ENCODE data around the gene HNF1B.

Gene HNF1B

GRCh38 chr17:37754363-37754762 is 9.5 kb upstream of the HNF1B start:
- no peaks in the 10 kb centered on the region for H3K9me2 ChIP-seq (replicated peaks; ENCODE audit: control insufficient read depth, low read length)
- H3K4me1 ChIP-seq (ENCODE audit: control insufficient read depth, low read length), result no peaks in the 10 kb centered on the region
- no peak overlapping the region for H3K27ac ChIP-seq (ENCODE audit: low read depth, low read length)
- H4K20me1 ChIP-seq (ENCODE audit: control insufficient read depth, insufficient read depth, low read depth, low read length), result 0 out of 2 replicates have a peak, but pooled peaks cover 3% of the 10 kb centered on the region
- no peak overlapping the region for H3K4me2 ChIP-seq (ENCODE audit: low read length)
- H3K36me3 ChIP-seq (ENCODE audit: control insufficient read depth, low read length), result no peaks in the 10 kb centered on the region
- no peak overlapping the region for H3K4me3 ChIP-seq (ENCODE audit: low read length)
- no peaks in the 10 kb centered on the region for H3F3A ChIP-seq (ENCODE audit: control insufficient read depth, insufficient read depth)
- no peak for TF ChIP-seq EZH2phosphoT487 (IDR thresholded peaks at IDR 0.05; ENCODE audit: borderline replicate concordance, low read length)
- TF ChIP-seq, protein P1, sequence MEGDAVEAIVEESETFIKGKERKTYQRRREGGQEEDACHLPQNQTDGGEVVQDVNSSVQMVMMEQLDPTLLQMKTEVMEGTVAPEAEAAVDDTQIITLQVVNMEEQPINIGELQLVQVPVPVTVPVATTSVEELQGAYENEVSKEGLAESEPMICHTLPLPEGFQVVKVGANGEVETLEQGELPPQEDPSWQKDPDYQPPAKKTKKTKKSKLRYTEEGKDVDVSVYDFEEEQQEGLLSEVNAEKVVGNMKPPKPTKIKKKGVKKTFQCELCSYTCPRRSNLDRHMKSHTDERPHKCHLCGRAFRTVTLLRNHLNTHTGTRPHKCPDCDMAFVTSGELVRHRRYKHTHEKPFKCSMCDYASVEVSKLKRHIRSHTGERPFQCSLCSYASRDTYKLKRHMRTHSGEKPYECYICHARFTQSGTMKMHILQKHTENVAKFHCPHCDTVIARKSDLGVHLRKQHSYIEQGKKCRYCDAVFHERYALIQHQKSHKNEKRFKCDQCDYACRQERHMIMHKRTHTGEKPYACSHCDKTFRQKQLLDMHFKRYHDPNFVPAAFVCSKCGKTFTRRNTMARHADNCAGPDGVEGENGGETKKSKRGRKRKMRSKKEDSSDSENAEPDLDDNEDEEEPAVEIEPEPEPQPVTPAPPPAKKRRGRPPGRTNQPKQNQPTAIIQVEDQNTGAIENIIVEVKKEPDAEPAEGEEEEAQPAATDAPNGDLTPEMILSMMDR (IDR thresholded peaks at IDR 0.05; ENCODE audit: low read depth, low read length, poor library complexity, severe bottlenecking), result no peak
- H3K27me3 ChIP-seq (ENCODE audit: control insufficient read depth, low read length), result peaks cover 42% of the 10 kb centered on the region
- H3K79me2 ChIP-seq (ENCODE audit: control insufficient read depth, low read length), result no peaks in the 10 kb centered on the region
- no peaks in the 10 kb centered on the region for H3K9me3 ChIP-seq (ENCODE audit: control insufficient read depth, insufficient read depth, low read length)

- no peaks in the 10 kb centered on the region for H3K9me3 ChIP-seq (ENCODE audit: control insufficient read depth, insufficient read depth, low read length)
- peaks cover 49% of the 10 kb centered on the region for H3K27me3 ChIP-seq (ENCODE audit: control insufficient read depth, low read length)
- no peak for TF ChIP-seq EZH2phosphoT487 (IDR thresholded peaks at IDR 0.05; ENCODE audit: borderline replicate concordance, low read length)
- TF ChIP-seq, protein P1 (IDR thresholded peaks at IDR 0.05; ENCODE audit: low read depth, low read length, poor library complexity, severe bottlenecking), result no peak
- no peaks in the 10 kb centered on the region for H3K9me2 ChIP-seq (replicated peaks; ENCODE audit: control insufficient read depth, low read length)
- no peaks in the 10 kb centered on the region for H3K36me3 ChIP-seq (ENCODE audit: control insufficient read depth, low read length)
- H3K4me1 ChIP-seq (ENCODE audit: control insufficient read depth, low read length), result no peaks in the 10 kb centered on the region
- H3K27ac ChIP-seq (ENCODE audit: low read depth, low read length), result no peak overlapping the region
- H3K79me2 ChIP-seq (ENCODE audit: control insufficient read depth, low read length), result no peaks in the 10 kb centered on the region
- H4K20me1 ChIP-seq (ENCODE audit: control insufficient read depth, insufficient read depth, low read depth, low read length), result 0 out of 2 replicates have a peak, but pooled peaks cover 3% of the 10 kb centered on the region
- no peak overlapping the region for H3K4me3 ChIP-seq (ENCODE audit: low read length)
- no peaks in the 10 kb centered on the region for H3F3A ChIP-seq (ENCODE audit: control insufficient read depth, insufficient read depth)
- H3K4me2 ChIP-seq (ENCODE audit: low read length), result no peak overlapping the region
These were observed 7.6 kb upstream of the HNF1B start for GRCh38 chr17:37752482-37752881.

- H3K4me1 ChIP-seq (ENCODE audit: control insufficient read depth, low read length), result no peaks in the 10 kb centered on the region
- no peaks in the 10 kb centered on the region for H3K79me2 ChIP-seq (ENCODE audit: control insufficient read depth, low read length)
- H3K9me2 ChIP-seq (replicated peaks; ENCODE audit: control insufficient read depth, low read length), result no peaks in the 10 kb centered on the region
- 0 out of 2 replicates have a peak, but pooled peaks cover 3% of the 10 kb centered on the region for H4K20me1 ChIP-seq (ENCODE audit: control insufficient read depth, insufficient read depth, low read depth, low read length)
- no peak overlapping the region for H3K4me3 ChIP-seq (ENCODE audit: low read length)
- no peak overlapping the region for H3K27ac ChIP-seq (ENCODE audit: low read depth, low read length)
- no peak for TF ChIP-seq EZH2phosphoT487 (IDR thresholded peaks at IDR 0.05; ENCODE audit: borderline replicate concordance, low read length)
- TF ChIP-seq, protein P1 (IDR thresholded peaks at IDR 0.05; ENCODE audit: low read depth, low read length, poor library complexity, severe bottlenecking), result no peak
- no peaks in the 10 kb centered on the region for H3K9me3 ChIP-seq (ENCODE audit: control insufficient read depth, insufficient read depth, low read length)
- H3K27me3 ChIP-seq (ENCODE audit: control insufficient read depth, low read length), result peaks cover 61% of the 10 kb centered on the region
- no peaks in the 10 kb centered on the region for H3K36me3 ChIP-seq (ENCODE audit: control insufficient read depth, low read length)
- no peak overlapping the region for H3K4me2 ChIP-seq (ENCODE audit: low read length)
- H3F3A ChIP-seq (ENCODE audit: control insufficient read depth, insufficient read depth), result no peaks in the 10 kb centered on the region
These were observed 6.1 kb upstream of the HNF1B start for GRCh38 chr17:37750768-37751475.

Data from DOHH2 (cell line).